Hindlimb muscle (tissue), 1 donor: ENCODE results near the gene CAPN12. TPM values are rescaled to one million over a fixed set of nuclear protein-coding genes. Genes with fewer than 3 reads are reported as not detected.

Source experiments
- polyA plus RNA-seq: library from polyadenylated mRNA; unstranded; fragments of 120-200 nt; gene quantifications from one replicate; pipeline ENCODE4 v1.2.1, GENCODE V29; 2013; ENCODE audit not compliant: insufficient read length

Gene CAPN12
- polyA plus RNA-seq, 1 donor: 3.4 TPM

Other genes starting within 250 kb of the CAPN12 start
- gene MAP4K1, start 126.5 kb downstream of the CAPN12 start, polyA plus RNA-seq: 12.2 TPM
- 381 TPM for gene EIF3K, start 125.3 kb downstream of the CAPN12 start, polyA plus RNA-seq
- 251 TPM for gene ACTN4, start 96.8 kb downstream of the CAPN12 start, polyA plus RNA-seq
- gene LGALS7, start 29.0 kb upstream of the CAPN12 start, polyA plus RNA-seq: not detected
- gene LGALS7B, start 44.7 kb upstream of the CAPN12 start, polyA plus RNA-seq: 5.4 TPM
- 1.5 TPM for gene LGALS4, start 68.5 kb upstream of the CAPN12 start, polyA plus RNA-seq
- gene ECH1, start 87.3 kb upstream of the CAPN12 start, polyA plus RNA-seq: 154 TPM
- gene HNRNPL, start 105.5 kb upstream of the CAPN12 start, polyA plus RNA-seq: 273 TPM
- gene RINL, start 133.8 kb upstream of the CAPN12 start, polyA plus RNA-seq: 9.1 TPM
- gene SIRT2, start 155.1 kb upstream of the CAPN12 start, polyA plus RNA-seq: 98.5 TPM
- 11.5 TPM for gene NFKBIB, start 155.5 kb upstream of the CAPN12 start, polyA plus RNA-seq
- gene CCER2, start 167.7 kb upstream of the CAPN12 start, polyA plus RNA-seq: 4.2 TPM
- gene SARS2, start 186.3 kb upstream of the CAPN12 start, polyA plus RNA-seq: 31.1 TPM
- 20.2 TPM for gene MRPS12, start 186.5 kb upstream of the CAPN12 start, polyA plus RNA-seq
- 32.3 TPM for gene FBXO17, start 231.3 kb upstream of the CAPN12 start, polyA plus RNA-seq